Measurements from ENCODE around the gene AFF1. TPM values are rescaled to one million over a fixed set of nuclear protein-coding genes. Genes with fewer than 3 reads are reported as not detected.

Gene AFF1
- total RNA-seq, 4 donors from 2014 or later: 89.4 to 138 (median 103) TPM

DNA sequence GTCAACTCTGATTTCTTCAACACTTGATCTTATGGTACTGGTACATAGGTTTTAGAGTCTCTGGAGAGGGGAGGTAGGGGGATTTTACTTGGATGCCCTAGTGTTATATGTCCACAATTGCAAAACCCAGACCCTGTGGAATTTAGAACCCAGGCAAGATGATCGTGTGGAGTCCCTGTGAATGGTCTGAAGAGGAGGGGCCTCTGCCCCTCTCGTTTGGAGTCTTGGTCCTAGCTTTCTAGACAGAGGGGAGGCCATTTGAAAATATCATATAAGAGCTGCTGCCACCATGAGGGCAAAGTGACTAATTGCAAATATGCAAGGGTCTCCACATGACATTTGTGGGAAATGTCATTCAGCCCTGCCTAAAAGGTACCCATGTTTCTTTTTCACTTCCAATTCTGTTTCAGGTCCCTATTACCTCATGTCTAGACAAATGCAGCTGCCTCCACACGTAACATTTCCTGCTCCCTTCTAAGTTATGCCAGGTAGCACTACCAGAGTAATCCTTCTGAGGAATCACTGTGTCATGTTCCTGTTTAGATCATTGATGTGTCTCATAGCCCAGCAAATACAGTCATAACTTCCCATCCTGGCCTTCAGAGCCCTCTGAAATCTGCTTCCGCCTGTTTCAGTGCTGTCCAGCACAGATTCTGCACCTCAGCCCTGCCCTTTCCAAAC lies 158.8 kb downstream of the AFF1 start:
- ATAC-seq (ENCODE audit: low FRiP score): no peak
- TF ChIP-seq, protein P1, sequence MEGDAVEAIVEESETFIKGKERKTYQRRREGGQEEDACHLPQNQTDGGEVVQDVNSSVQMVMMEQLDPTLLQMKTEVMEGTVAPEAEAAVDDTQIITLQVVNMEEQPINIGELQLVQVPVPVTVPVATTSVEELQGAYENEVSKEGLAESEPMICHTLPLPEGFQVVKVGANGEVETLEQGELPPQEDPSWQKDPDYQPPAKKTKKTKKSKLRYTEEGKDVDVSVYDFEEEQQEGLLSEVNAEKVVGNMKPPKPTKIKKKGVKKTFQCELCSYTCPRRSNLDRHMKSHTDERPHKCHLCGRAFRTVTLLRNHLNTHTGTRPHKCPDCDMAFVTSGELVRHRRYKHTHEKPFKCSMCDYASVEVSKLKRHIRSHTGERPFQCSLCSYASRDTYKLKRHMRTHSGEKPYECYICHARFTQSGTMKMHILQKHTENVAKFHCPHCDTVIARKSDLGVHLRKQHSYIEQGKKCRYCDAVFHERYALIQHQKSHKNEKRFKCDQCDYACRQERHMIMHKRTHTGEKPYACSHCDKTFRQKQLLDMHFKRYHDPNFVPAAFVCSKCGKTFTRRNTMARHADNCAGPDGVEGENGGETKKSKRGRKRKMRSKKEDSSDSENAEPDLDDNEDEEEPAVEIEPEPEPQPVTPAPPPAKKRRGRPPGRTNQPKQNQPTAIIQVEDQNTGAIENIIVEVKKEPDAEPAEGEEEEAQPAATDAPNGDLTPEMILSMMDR (IDR thresholded peaks at IDR 0.05): no peak
- DNase-seq (ENCODE audit: low spot score): no peak

DNA sequence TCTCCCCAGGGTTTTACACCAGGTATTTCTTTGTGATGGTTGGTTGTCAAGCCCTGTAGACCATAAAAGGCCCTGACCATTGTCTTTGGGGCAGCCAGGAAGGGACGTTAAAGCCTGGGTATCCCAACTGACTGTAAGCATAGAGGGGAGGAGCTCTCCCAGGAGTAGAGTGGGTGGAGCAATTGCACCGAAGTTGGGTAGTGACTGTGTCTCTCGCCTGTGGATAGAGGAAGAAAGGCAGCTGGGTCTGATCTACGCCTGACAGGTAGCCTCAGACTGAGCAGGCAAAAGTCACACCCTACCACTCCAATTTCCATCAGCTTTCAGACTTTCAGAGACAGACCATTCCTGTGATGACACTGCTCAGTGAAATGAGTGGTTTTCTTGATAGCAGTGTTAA lies 162.3 kb downstream of the AFF1 start:
- TF ChIP-seq, protein P1 (IDR thresholded peaks at IDR 0.05): no peak
- no peak for ATAC-seq (ENCODE audit: low FRiP score)
- DNase-seq (ENCODE audit: low spot score): no peak

DNA sequence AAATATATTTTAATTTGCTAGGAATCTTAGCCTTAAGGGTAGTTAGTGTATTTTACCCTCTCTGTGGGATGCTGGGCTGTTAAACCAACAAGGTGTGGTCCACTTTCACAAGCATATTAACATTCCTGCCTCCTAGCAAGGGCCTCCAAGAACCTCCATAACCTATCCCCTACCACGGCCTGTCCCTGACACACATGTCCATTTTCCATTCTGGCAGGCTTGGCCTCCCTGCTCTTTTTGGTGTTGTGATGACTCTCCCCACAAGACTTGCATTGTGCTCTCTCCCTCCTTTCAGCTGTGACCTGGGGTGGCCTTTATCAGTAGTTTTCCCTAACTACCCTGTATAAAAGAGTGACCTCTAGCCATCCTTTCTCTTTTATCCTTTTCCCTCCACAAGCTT lies 165.4 kb downstream of the AFF1 start:
- DNase-seq (ENCODE audit: low spot score) (no peak), ATAC-seq (ENCODE audit: low FRiP score) (no peak)
- TF ChIP-seq, protein P1 (IDR thresholded peaks at IDR 0.05): no peak

DNA sequence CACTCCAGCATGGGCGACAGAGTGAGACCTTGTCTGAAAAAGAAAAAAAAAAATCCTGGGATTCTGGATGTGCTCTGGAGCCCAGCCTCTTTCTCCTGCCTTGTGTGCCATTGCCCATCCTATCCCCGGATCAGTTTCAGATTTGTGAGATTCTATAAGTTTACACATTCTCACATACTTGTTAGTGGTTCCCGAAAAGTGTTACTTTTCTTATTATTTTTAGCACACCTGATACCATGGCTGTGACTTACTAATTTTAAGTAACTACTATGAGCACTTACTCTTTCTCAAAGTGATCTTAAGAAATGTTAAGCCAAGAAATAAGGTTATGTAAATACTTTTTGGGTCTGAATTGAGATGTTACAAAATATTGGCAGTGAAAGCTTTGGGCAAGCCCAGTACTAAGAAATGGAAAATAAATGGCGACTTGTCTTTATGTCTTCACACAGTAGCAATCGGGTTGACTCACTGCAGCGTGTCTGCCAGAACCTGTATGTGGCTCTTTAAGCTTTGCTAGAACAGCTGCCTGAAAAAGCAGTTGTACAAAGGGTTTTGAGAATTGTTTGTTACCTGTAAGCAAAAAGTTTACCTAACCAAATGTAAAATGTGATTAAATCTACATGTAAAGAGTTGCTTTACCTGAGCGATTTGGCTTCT lies 166.9 kb downstream of the AFF1 start:
- TF ChIP-seq, protein P1 (IDR thresholded peaks at IDR 0.05): no peak
- DNase-seq (ENCODE audit: low spot score) (no peak), ATAC-seq (ENCODE audit: low FRiP score) (no peak)

DNA sequence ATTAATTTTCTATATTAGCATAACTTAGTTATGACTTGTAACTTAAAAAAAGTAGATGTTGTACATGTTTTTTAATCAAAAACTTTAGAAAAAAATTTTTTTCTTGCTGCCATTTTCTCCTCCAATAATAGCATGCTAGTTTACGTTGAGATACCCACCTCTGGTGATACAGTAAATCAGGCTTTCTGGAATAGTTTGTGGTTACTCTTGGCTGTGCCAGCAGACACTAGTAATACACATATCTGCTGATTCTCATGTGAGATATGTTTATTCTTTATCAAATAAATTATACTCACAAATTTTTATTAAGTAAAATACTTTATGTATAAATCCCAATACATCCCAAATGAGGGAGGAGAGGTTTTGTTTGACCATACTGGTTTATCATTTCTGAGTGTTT lies 168.3 kb downstream of the AFF1 start:
- TF ChIP-seq, protein P1 (IDR thresholded peaks at IDR 0.05): no peak
- ATAC-seq (ENCODE audit: low FRiP score) (no peak), DNase-seq (ENCODE audit: low spot score) (no peak)

DNA sequence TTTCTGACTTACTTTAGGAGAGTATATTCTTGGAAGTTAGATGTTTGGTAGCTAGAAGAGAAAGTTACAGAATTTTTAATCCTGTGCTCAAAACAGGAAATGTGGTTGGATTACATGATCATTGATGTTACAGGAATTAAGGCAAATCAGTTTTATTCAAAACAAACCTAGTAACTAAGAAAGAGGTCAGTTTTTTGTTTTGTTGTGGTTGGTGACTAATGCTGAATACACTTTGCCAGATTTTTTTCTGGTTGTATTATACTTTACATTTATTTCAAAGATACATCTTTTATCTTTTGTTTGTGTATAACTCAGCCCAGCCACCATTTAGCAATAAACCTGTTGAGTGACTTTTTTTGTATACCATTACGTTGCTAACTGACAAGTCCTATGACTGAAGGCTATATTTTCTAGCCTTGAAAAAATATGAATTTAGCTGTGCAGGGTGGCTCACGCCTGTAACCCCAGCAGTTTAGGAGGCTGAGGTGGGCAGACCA lies 168.9 kb downstream of the AFF1 start:
- peak; percentile 48 for ATAC-seq (ENCODE audit: low FRiP score)
- TF ChIP-seq, protein P1 (IDR thresholded peaks at IDR 0.05): no peak
- DNase-seq (ENCODE audit: low spot score): no peak
